SK-N-DZ (cell line): ENCODE results near the gene UBE2H.
"Not testable (repeated sequence)": the region's sequence is repeated elsewhere in the genome, so short reads cannot be mapped to it uniquely, and the experiment has no call there.

Experiments
- DNase-seq: peaks from one replicate; pipeline ENCODE4 v3.0.0-alpha.2; 2015; ENCODE audit warnings: low spot score

The UBE2H gene

DNA sequence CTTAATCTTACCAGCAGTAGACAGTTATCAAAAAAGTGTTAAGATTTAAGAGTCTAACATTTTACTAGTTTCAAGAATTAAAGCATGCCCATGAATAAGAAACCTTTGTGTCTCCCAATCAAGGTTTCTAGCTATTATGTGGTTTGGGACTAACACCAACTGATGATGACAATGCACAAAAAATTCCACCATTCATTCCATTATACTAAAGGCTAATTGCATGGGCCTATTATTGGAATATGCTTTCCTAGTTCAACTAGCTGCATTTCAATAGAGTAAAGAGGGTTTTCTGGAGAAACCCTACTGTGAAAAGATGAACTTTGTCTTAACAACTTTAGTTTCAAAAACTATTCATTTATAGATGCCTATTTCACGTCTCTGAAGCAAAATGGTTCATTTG is 44.6 kb downstream of the UBE2H start:
- DNase-seq = no peak

- DNase-seq = no peak
Measured at GRCh38 chr7:129907122-129907736, 45.5 kb downstream of the UBE2H start.

GRCh38 chr7:129906700-129907099 is 46.1 kb downstream of the UBE2H start:
- DNase-seq = no peak

DNA sequence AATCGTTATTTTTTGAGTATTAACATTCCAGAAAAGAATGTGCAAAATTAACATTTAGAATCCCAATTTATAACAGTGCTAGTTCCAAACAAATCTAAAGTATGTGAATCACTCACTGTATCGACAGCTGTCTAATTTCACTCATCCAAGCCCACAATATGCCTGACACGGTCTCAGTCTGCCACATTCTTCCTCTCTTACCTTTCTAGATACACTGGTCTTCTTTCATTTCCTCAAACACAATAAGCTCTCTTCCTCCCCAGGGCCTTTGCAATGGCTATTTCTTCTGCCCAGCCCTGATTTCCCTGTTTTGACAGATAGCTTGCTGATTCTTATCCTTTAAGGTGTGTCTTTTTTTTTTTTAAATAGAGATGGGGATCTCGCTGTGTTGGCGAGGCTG is 48.8 kb downstream of the UBE2H start:
- no peak for DNase-seq

DNA sequence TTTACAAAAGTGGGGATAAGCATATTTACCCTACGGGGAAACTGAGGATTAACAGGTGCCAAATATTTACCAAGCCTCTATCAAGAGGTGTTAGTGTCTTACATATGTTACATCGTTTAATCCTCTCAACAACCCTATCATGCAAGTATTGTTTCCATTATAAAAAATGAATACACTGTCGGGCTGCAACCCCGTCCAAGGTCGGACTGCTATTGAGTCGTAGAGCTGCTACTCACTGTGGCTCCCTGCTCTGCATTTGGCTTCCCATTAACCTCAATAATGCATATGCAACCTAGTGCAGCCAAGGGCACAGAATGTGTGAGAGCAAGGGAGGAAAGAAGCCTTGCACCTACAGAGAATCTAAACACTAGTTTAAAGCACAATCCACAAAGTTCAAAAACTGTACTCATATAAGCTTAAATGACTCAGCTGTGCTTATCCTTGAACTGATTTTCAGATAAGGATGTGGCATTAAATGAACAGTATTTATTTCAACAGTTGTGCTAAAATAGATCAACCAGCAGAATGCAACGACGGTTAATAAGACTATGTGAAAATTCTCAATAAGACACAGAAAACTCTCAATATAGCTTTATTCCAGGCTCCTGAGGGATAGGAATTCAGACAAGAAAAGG is 49.9 kb downstream of the UBE2H start:
- no peak for DNase-seq

GRCh38 chr7:129898502-129899160 is 54.1 kb downstream of the UBE2H start:
- DNase-seq = no peak

DNA sequence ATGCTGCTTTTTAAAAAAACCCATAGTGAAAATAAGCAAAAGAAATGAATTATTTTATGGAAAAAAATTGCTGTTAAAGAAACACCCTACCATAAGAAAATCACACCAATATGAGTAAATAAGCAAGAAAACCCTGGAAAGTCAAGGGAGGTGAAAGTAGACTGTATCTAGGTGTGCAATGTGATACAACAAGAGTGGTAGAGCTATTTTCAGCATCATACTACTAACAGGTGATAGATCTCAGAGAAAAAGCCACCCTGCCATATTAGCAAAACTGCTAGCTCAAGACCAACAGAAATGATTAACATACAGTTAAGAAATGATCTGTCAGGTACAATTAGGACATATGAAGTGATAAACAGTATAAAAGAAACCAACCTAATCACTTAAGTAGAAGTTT is 54.8 kb downstream of the UBE2H start:
- no peak for DNase-seq

GRCh38 chr7:129896568-129897382 is 56.0 kb downstream of the UBE2H start:
- DNase-seq = no peak

DNA sequence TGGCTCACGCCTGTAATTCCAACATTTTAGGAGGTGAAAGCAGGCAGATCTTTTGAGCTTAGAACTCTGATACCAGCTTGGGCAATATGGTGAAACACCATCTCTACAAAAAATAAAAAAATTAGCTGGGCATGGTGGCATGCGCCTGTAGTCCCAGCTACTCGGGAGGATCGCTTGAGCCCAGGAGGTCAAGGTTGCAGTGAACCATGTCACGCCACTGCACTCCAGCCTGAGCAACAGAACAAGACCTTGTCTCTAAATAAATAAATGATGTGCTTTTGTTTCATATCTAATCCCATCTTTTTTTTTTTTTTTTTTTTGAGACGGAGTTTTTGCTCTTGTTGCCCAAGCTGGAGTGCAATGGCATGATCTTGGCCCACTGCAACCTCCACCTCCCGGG is 58.6 kb downstream of the UBE2H start:
- not testable (repeated sequence) for DNase-seq

GRCh38 chr7:129890090-129890489 is 62.7 kb downstream of the UBE2H start:
- DNase-seq = no peak

DNA sequence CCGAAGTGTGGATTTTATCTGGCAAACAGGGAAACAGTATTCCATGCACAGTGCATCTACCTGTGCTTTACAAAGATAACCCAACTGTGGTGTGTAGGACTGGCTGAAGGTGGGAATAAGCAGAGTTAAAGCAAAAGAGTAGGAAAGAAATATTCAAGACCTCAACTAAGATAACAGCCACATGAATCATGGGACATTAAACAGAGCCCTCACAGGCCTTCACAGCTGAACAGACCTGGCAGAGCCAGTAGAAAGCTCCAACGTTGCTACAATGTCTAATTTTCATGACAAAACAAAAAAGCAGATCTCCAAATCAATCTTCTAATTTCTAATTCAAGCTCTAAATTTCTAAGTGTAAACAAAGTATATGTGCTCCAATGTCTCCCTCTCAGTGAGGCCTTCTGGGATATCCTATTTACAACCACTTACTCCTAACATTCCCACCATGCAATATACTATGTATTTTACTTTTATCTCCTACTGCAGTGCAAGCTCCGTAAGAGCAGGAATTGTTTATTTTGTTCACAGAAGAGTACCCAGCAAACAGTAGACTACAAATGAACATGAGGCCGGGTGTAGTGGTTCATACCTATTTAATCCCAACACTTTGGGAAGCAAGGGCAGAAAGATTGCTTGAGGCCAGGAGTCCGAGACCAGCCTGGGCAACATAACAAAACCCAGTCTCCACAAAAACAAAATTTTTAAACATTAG is 63.5 kb downstream of the UBE2H start:
- DNase-seq = peak; percentile 7

DNA sequence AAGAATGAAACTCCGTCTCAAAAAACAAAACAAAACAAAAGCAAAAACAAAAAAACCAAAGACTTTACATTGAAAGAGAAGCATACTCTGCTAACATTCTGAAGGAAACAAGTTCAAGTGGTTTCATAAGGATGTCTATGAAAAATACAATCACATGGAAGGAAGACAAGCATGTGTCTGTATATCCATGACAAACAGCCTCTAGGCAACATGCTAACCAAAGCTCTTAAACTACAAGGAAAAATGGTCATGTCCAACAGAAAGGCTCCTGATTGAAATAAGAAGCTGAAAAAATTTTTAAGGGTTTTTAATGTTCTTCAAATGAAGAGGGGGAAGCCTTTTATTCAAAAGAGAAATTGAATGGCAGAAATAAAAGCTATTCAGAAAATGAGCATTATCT is 64.9 kb downstream of the UBE2H start:
- DNase-seq = no peak

DNA sequence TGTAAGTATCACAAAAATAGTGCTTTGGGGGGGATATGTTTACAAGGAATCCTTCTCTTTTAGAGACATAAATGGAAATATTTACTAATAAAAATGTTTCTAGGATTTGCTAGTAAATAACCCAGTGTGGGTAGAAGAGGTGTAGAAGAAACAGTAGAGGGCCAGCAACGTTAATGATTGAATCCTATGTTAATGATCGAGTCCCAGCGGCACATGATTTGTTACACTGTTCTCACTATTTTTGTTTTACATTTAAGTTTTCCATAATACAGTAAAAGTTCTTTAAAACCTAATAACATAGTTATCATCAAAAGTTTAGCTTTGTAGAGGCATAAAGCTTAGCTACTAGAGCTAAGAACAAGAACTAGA is 66.0 kb downstream of the UBE2H start:
- no peak for DNase-seq

- DNase-seq = no peak
Measured at GRCh38 chr7:129886167-129886817, 66.5 kb downstream of the UBE2H start.

DNA sequence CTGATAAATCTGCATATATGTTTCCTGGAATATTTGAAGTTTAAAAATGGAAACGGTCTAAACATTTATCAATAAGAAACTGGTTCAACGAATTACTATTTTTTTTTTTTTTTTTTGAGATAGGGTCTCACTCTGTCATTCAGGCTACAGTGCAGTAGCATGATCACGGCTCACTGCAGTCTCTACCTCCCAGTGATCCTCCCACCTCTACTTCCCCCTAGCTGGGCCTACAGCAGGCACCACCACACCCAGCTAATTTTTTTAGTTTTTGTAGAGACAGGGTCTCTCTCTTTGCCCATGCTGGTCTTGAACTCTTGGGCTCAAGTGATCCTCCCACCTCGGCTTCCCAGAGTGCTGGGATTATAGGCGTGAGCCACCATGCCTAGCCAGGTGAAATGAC is 68.3 kb downstream of the UBE2H start:
- no peak for DNase-seq

DNA sequence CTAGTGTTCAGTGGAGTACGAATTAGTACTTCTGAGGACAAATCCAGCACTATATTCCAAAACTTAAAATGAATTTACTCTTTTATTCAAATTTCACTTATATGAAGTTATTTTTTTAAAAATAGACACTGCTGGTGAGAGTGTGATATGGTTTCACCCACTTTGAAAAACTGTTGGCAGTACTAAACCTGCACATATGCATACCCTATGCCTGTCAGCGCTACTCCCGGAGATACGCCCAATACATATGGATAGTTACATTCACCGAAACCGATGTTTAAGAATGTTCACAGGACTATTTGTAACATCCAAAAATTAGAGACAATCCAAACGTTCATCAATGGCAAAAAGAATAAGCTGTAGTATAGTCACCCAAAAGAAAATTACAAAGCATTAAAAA is 69.6 kb downstream of the UBE2H start:
- DNase-seq = no peak

- no peak for DNase-seq
Measured at GRCh38 chr7:129882531-129882930, 70.2 kb downstream of the UBE2H start.

- no peak for DNase-seq
Measured at GRCh38 chr7:129877146-129877792, 75.5 kb downstream of the UBE2H start.

DNA sequence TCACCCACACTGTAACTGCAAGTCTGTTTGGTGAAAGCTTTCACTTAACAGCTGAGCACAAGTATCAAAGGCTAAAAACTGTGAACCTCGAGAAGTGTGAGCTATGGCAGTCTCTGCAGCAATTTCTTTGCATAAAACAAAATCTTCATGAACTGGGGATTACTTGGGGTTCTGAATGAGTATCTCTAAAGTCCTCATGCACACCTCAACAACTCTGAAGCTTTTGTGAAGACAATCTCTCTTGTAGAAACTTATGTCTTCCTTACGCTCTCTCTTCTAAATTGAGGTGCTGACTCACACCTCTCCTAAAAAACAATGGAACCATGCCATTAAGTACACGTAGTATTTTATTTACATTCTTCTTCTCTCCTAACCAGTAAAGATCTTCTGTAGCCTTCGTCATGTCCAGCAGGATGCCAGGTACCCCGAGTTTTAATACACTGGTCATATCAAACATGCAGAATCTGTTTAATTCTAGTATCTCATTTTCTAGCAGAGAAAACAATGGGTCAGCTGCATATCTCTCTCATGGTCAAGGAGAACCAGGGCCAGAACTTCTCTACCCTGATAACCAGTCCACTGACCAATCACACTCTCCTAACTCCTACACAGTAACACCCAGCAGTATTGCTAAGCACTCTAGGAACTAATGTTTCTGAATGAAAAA is 76.9 kb downstream of the UBE2H start:
- DNase-seq = no peak

DNA sequence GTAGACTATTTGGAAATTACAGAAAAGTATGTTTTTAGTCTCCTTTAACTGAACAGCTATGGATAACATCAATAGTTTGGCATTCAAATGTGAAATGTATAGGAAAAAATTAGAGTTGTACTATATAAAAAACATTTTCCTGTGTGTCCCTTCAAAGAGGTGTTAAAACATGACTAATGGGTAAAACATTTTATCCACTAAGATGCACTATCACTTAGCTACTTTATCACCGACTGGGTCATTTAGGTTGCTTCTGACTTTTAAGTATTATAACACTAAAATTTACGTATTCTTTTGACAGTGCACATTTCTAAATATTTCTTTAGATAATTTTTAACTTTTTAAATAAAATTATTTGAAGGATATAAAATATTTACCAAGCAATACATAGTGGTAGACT is 77.6 kb downstream of the UBE2H start:
- DNase-seq = no peak
